Kidney (tissue), 14 donors: Measurements from ENCODE around the gene GRK1. TPM values are rescaled to one million over a fixed set of nuclear protein-coding genes. Genes with fewer than 3 reads are reported as not detected.

Source experiments
- DNase-seq, 5 donors: peaks; one replicate each; pipeline ENCODE4 v3.0.0-alpha.2; 2013 to 2020
- FAIRE-seq: peaks from 2 replicates; lab custom pipeline; 2012; peaks lifted over from hg19 to GRCh38; lab: Jason Lieb, UNC
- H3K27ac ChIP-seq, 2 donors: one replicate each; pipeline ENCODE4 v1.7.0; 2013; ENCODE audit warnings: low read depth in 2 of 2, low read length in 2 of 2, inconsistent platforms in 1 of 2
- H3K27me3 ChIP-seq: one replicate; pipeline ENCODE4 v1.7.1; 2013; ENCODE audit warnings: low read length, inconsistent platforms; ENCODE audit not compliant: control insufficient read depth, insufficient read depth
- H3K36me3 ChIP-seq, 3 donors: one replicate each; pipeline versions ENCODE4 v1.7.0 to v1.7.1; 2013; ENCODE audit warnings: low read length in 3 of 3, control low read depth in 1 of 3, inconsistent platforms in 1 of 3; ENCODE audit not compliant: insufficient read depth in 3 of 3, control insufficient read depth in 2 of 3
- H3K4me1 ChIP-seq, 3 donors: one replicate each; pipeline versions ENCODE4 v1.7.0 to v1.7.1; 2013; ENCODE audit warnings: low read length in 3 of 3, inconsistent platforms in 1 of 3, low read depth in 1 of 3; ENCODE audit not compliant: control insufficient read depth in 2 of 3, insufficient read depth in 2 of 3
- H3K4me3 ChIP-seq, 3 donors: one replicate each; pipeline versions ENCODE4 v1.7.0 to v1.8.1; 2013; ENCODE audit warnings: low read length in 3 of 3, control low read depth in 1 of 3, inconsistent platforms in 1 of 3
- H3K9ac ChIP-seq, 3 donors: one replicate each; pipeline versions ENCODE4 v1.7.0 to v1.7.1; 2013; ENCODE audit warnings: low read length in 3 of 3, control low read depth in 1 of 3, inconsistent platforms in 1 of 3
- H3K9me3 ChIP-seq, 3 donors: one replicate each; pipeline versions ENCODE4 v1.7.0 to v1.7.1; 2013; ENCODE audit warnings: low read length in 3 of 3, control low read depth in 1 of 3, inconsistent platforms in 1 of 3; ENCODE audit not compliant: control insufficient read depth in 2 of 3, insufficient read depth in 1 of 3
- intact Hi-C: fragments of 100-400 bp; cut with DNase I; formaldehyde crosslinking; loops from one replicate; pipeline ENCODE4 v1.11.1; 2022
- polyA plus RNA-seq: library from polyadenylated mRNA; stranded (reverse); fragments of 350-450 nt; fragmentation: Illumina TruSeq; extraction: RNeasy Lipid Tissue Mini Kit (QIAGEN cat#74804); gene quantifications from one replicate; pipeline ENCODE4 v1.2.3, GENCODE V29; 2014; ENCODE audit warnings: low read depth, low replicate concordance; ENCODE audit not compliant: insufficient read depth
- total RNA-seq: library from RNA; stranded (reverse); fragmentation: NEBNext Ultra II Directional; extraction: Animal tissue kit (Norgen Biotek cat#: 25700); gene quantifications from one replicate; pipeline ENCODE4 v1.2.1, GENCODE V29; 2021
- TF ChIP-seq, protein P1 (sequence below): IDR thresholded peaks from 3 replicates; pipeline ENCODE4 v1.5.1; 2012; ENCODE audit warnings: mild to moderate bottlenecking, moderate library complexity, borderline replicate concordance; ENCODE audit not compliant: insufficient read depth; ENCODE audit errors: extremely low read depth
- donor health status: control.
- donor health status: control.
- donor health status: control.
- donor health status: control.
- donor health status: control.
- donor health status: DM: yes; HTN: yes; CAD: no.
- donor health status: Normal renal cell carcinoma (clear cell type).

The GRK1 gene
- total and polyA plus RNA-seq, 2 donors from 2014 or later, result not detected

DNA sequence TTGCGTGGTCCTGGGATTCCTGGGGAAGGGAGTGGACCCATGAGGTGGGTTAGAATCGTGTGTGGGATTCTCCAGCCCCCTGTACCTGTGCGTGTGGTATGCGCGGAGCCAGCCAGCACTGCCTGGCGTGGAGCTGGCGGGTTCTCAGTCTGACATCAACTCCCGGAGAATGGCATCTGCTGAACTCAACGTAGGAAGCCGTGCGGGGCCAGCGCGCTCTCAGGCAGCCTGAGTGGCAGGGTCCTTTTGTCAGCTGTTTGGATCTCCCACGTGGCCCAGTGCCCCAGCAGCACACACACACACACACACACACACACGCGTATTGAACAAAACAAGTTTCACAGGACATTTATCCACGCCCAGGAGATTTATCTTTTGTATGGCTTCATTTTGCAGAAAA, 37.2 kb upstream of the GRK1 start:
- no peaks in the 10 kb centered on the region for H3K9me3 ChIP-seq
- FAIRE-seq (no peak), DNase-seq (peak in 1 of 5 donors; percentile 35)
- H3K9ac ChIP-seq, result no peak overlapping the region
- H3K27ac ChIP-seq, result no peak overlapping the region
- intact Hi-C loops, result no loop called here
- H3K4me3 ChIP-seq, result no peak overlapping the region
- TF ChIP-seq, protein P1, sequence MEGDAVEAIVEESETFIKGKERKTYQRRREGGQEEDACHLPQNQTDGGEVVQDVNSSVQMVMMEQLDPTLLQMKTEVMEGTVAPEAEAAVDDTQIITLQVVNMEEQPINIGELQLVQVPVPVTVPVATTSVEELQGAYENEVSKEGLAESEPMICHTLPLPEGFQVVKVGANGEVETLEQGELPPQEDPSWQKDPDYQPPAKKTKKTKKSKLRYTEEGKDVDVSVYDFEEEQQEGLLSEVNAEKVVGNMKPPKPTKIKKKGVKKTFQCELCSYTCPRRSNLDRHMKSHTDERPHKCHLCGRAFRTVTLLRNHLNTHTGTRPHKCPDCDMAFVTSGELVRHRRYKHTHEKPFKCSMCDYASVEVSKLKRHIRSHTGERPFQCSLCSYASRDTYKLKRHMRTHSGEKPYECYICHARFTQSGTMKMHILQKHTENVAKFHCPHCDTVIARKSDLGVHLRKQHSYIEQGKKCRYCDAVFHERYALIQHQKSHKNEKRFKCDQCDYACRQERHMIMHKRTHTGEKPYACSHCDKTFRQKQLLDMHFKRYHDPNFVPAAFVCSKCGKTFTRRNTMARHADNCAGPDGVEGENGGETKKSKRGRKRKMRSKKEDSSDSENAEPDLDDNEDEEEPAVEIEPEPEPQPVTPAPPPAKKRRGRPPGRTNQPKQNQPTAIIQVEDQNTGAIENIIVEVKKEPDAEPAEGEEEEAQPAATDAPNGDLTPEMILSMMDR, result no peak
- no peaks in the 10 kb centered on the region for H3K4me1 ChIP-seq
- H3K27me3 ChIP-seq, result no peaks in the 10 kb centered on the region
- peaks cover 2 to 17% (median 12%) of the 10 kb centered on the region in 3 donors for H3K36me3 ChIP-seq

DNA sequence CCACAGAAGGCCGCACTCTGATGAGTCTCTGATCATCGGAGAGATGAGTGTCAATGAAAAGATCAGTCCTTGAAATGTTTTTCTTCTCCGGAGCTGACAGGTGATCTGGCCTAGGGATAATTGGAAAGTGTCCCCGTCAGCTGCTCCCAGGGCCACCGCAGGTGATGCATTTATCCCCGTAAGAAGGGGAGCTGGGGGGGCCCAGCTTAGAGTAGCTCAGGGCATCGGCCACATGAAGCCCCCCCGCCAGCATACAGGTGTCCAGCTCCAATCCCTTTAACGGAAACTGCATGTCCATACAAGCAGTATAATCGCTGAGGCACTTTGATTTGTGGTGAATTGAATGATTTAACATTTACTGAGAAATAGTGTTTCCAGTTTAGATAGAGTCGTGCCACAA, 36.7 kb upstream of the GRK1 start:
- Histone ChIP-seq H3K27ac (no peak overlapping the region), H3K4me3 (no peak overlapping the region), H3K36me3 (peaks cover 2 to 18% (median 12%) of the 10 kb centered on the region in 3 donors), H3K4me1 (no peaks in the 10 kb centered on the region), H3K9me3 (no peaks in the 10 kb centered on the region), H3K9ac (no peak overlapping the region), H3K27me3 (no peaks in the 10 kb centered on the region)
- FAIRE-seq, result no peak
- peak in 1 of 5 donors; percentile 12 for DNase-seq
- intact Hi-C loops, result no loop called here
- TF ChIP-seq, protein P1, result no peak

DNA sequence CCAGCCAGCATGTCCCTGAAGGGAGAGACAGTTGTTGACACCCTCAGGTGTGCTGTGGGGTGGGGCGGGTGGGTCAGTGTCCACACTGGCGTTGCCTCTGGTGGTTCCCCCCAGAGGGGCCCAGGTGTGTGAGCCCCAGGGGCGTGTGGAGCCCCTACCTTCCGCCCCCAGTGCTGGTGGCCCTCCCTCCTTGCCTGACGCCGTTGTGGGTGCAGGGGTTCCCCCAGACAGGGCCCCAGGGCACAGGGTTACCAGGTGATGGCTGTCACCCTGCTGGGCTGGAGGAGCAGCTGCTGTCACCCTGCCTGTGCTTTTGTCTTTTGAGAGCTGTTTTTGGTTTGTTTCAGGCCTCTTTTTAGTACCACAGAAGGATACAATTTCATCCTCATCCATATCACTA, 36.2 kb upstream of the GRK1 start:
- FAIRE-seq (no peak), DNase-seq (peak in 1 of 5 donors; percentile 65)
- Histone ChIP-seq H3K27ac (no peak overlapping the region), H3K4me3 (no peak overlapping the region), H3K36me3 (peaks cover 2 to 21% (median 12%) of the 10 kb centered on the region in 3 donors), H3K9me3 (no peaks in the 10 kb centered on the region), H3K27me3 (no peaks in the 10 kb centered on the region), H3K4me1 (no peaks in the 10 kb centered on the region), H3K9ac (no peak overlapping the region)
- intact Hi-C loops, result no loop called here
- TF ChIP-seq, protein P1, result no peak
